GM18868 (cell line): ENCODE measurements around the gene RPH3AL.

ENCODE experiments used
- ATAC-seq: cut with Tn5 transposase; IDR thresholded peaks from one replicate; pipeline ENCODE4 v1.9.1; 2021; ENCODE audit warnings: mild to moderate bottlenecking, moderate library complexity; ENCODE audit not compliant: unreplicated experiment

The RPH3AL gene, protein sequence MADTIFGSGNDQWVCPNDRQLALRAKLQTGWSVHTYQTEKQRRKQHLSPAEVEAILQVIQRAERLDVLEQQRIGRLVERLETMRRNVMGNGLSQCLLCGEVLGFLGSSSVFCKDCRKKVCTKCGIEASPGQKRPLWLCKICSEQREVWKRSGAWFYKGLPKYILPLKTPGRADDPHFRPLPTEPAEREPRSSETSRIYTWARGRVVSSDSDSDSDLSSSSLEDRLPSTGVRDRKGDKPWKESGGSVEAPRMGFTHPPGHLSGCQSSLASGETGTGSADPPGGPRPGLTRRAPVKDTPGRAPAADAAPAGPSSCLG

DNA sequence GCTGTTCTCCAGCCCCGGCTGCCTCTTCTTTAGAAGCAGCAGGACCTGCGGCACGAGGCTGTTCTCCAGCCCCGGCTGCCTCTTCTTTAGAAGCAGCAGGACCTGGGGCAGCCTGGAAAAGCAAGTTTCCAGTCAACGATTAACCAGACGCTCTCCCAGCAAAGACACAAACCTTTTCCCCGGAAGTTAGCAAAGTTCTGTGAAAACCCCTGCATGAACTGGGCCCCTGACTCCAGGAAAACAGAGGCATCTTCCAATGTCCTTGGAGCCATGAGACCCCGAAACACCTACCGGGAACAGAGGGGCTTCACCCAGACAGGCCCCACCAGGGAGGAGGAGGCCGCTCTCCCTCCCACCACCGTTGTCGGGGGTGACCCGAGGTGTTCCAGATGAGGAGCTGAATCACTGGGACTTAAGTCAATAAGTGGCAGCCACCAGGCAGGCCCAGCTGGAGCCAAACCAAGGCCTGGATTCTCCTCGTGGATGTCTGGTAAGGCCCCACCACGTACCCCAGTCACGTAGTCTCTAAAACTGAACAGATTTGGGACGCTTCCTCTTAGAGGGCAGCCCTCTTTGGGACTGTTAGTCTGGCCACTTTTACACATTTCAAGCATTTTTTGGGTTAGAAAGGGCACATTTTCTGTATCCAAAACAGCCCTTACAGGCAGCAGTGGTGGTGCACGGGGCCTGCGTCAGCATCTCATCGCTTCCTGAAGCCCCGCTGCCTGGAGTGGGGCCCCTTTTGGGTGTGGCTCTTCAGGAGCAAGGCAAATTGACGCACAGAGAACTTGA, at the start of gene RPH3AL:
Gene RPH3AL, minus strand, starts transcription at position 387 of the 792 bp plus-strand sequence. CDS start 25,264 bp downstream, outside the sequence.
- no peak for ATAC-seq

DNA sequence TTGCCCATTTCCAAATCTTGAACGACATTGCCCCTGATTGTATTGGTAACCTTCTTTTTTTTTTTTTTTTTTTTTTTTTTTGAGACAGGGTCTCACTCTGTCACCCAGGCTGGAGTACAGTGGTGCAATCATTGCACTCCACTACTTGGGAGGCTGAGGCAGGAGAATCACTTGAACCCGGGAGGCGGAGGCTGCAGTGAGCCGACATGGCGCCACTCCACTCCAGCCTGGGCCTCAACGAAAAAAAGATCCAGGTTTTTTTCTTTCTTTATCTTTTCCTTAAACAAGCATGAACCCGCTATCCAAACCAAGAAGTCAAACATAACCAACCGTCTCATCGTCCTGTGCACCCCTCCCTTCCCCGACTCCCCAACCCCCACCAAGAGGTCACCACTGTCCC, 47.6 kb upstream of the RPH3AL start:
- ATAC-seq = no peak

DNA sequence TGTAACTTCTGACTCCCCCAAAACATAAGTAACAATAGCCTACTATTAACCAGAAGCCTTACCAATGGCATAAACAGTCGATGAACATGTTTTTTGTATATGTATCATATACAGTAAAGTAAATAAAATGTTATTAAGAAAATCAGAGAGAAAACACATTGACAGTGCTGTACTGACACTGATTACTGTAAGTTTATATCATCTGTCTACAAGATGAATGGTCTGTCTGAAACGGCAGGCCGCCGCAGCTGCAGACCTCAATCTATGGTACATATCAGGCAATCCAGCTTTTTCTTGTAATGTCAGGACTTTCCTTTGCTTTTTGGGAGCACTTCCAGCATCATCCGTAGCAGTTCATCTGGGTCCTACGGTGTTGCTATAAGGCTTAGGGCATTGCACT, 44.2 kb upstream of the RPH3AL start:
- ATAC-seq = no peak

DNA sequence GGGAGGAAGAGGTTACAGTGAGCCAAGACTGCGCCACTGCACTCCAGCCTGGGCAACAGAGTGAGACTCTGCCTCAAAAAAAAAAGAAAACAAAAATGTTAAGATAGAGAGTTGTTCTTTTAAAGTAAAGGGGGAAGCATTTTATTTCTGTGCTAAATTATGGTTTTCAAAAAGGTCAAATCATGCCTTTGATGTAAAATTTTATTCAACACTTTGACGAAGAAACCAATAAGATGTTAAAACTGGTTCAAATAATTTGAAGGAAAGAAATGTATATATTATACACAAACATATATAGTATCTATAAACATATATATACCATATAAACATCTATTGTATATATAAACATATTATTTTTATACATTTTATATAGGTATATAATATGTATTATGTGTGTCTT, 43.4 kb upstream of the RPH3AL start:
- no peak for ATAC-seq

DNA sequence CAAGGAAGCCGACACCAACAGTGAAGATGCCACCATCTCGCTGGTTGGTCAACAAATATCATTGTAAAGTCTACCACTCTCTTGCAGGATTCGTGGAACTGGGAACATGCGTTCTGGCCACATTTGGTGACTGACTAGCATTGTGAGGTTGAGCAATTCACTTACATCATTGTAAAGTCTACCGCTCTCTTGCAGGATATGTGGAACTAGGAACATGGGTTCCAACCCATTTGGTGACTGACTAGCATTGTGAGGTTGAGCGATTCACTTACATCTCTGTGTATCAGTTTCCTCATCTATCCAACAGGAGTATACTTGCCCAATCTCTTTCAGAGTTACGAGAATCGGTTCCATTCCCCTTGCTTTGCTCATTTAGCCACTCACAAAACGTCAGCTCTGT, 42.6 kb upstream of the RPH3AL start:
- ATAC-seq = no peak

DNA sequence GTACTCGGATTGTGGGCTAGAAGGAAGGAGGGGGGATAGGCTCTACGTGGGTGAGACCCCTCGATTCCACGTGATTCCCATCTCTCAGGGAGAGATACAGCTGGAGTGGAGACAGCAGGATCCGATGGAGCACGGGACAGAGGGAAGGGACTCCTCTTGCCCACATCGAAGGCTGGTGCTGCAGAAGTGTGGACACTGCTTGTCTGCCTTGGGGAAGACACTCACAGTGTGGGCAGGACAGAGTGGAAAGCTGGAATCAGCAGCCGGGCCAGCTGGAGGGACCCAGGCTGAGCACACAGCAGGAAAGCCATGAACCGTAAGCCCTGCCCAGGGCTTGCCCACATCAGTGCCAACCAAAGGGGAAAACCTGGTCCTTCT, 42.1 kb upstream of the RPH3AL start:
- no peak for ATAC-seq

DNA sequence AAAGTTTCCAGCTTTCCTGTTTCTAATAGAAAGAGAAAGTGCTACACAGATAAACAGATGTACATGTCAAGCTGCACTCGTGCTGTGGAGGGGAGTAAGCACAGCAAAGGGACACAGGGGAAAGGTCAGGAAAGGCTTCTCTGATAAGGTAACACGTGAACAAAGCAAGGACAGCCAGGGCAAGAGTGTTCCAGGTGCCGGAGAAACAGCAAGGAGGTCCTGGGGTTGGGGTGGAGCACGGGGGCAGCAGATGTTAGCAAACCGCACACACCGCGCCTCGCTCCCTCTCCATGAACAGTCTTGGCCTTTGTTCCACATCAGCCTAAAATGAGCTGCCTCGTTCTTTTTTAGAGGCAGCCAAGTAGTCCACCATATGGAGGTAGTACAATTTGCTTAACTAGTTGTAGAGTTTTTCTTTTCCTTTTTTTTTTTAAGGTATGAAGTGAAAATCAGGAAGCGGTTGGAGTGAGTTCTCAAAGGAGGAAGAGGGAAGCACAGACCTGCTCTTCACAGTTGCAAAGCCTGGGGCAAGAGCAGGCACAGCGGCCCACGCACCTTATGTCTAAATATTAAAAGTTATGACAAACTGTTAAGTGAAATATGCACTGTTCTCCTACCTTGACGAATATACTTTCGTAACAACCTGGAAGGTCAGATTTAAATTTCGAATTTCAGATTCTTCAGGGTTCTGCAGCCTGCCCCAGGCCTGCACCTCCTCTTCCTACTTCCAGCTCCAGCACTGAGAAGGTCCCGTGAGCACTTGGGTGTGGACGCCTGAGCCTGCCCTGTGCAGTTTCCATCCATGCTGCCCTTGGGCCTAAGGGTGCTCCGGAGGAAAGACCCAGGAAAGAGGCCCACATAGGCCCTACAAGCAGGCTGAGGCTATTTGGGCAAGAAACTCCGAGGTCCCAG, 41.5 kb upstream of the RPH3AL start:
- ATAC-seq = no peak

DNA sequence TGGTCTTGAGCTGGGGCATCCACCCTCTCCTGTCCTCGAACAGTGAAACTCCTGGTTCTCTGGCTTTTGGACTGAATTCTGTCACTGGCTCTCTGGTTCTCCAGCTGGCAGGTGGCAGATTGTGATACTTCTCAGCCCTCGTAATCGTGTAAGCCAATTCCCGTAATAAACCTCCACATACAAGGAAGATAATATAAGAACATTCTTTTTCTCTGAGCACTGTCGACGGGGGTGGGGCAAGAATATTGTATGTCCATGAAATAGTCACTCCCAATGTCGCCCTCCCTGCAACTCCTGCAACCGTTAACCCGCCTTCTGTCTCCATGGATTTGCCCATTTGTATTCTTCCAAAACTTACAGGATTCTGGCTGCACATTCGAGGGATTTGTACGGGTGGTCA, 39.2 kb upstream of the RPH3AL start:
- ATAC-seq = no peak

DNA sequence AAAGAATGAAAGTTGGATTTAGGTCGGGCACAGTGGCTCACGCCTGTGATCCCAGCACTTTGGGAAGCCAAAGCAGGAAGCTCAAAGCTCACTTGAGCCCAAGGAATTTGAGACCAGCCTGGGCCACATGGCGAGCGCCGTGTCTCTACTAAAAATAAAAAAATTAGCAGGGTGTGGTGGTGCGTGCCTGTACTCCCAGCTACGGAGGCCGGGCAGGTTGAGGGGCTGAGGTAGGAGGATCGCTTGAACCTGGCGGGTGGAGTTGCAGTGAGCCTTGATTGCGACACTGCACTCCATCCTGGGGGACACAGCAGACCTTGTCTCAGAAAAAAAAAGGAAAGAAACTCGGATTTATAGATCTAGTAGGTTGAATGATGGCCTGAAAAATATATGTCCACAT, 37.4 kb upstream of the RPH3AL start:
- no peak for ATAC-seq

DNA sequence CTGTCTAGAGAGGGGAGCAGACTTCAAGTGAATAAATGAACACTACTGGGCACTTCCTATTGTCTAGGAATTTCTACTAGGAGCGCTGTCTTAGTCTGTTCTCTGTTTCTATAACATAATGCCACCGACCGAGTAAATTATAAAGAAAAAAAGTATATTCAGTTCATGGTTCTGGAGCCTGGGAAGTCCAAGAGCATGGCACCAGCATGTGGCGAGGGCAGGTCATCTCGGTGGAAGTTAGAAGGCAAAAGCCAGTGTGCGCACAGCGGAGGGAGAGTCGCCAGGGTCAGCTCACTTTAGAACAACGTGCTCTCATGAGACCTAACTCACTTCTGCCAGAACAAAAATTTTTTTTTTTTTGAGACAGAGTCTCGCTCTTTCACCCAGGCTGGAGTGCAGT, 35.5 kb upstream of the RPH3AL start:
- no peak for ATAC-seq

DNA sequence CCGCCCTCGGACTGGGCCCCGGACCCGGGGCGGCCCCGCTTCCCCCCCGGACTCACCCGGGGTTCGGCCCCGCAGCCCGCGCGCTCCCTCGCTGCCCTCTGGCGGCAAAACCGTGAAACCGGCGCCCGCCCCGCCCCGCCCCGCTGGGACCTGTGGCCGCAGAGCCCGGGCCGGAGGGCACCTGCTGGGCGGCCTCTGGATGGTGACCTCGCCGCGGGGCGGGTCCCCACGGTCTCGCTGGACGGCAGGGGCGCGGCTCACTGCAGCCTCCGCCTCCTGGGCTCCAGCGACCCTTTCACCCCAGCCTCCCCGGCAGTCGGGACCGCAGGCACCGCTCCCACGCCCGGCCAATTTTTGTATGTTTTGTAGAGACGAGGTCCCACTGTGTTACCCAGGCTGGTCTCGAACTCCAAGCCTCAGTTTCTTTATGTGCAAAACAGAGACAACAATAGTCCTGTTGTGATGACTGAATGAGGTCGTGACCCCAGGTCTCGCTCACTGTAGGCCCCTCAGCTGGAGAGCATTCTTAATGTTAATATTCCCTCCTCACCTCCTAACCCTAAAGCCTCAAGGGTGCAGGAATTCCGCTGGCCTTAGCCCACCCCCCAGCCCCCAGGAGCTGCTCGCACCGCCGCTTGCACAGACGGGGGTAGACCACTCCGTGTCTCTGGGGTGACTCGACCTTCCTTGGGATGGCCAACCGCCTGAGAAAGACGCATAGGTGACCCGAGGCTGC, 33.7 kb upstream of the RPH3AL start:
- no peak for ATAC-seq

DNA sequence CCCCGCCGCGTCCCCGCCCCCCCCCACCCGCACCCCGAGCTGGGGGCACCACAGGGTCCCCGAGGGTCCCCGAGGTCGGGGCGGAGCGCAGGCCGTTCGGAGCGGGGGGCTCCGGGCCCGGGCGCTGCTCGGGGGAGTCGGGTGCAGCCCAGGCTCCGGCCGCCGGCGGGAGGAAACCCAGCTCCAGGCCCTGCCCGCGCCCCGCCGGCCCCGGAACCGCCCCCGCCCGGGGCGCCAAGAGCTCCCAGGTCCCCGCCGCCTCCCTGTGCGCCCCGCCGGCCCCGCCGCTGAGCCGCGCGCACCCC, 33.2 kb upstream of the RPH3AL start:
- ATAC-seq = no peak

DNA sequence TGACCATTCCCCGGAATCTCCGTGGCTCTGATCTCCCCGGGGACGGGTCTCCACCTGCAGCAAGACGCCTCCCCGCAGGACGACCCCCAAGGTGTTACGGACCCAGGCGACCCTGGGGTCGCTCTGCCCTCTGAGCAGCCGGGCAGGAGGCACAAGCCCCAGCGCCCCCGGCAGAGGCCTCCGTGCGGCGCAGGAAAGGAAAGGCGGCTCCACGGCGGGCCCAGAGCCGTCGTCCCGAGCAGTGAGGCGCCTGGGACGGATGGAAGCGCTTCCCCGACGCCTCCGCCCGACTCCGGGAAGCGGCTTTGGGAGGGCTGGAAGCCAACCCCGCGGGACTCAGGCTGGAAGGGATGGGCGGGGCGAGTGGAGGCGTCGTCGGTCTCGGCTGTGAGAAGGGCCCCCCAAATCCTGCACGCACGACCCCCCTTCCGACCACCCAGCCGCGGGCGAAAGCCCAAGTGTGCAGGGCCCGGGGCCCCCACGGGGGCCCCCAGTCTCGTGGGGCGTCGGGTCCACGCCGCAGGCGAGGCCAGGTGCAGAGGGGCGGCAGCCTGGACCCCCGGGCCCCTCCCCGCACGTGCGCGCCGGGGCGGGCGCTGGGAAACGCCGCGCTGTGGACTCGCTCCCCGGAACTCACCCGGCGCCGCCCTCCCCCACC, 32.7 kb upstream of the RPH3AL start:
- no peak for ATAC-seq

DNA sequence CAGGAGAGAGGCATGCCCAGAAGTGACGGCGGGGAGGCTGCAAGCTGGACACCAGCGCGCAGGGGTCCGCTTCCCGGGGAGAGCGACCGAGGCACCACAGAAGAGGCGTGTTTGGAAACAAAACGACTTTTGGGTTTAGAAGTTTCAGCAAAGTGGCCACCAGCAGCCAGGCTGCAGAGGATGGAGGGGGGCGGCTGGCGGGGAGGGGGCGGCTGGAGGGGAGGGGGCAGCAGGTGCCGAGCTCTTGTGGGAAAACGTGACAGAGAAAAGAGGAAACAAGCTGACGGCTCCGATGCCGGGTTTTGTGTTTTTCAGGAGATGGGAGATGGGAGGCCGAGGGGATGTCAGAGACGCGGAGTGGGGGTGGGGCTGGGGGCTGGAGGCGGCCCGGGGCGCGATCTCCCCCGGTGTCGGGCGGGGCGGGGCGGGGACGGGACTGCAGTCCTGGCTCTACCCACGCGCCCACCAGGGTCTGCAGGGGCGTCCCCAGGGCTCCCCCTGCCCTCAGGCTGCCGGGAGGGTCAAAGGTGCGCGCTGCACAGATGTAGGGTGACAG, 32.1 kb upstream of the RPH3AL start:
- no peak for ATAC-seq

DNA sequence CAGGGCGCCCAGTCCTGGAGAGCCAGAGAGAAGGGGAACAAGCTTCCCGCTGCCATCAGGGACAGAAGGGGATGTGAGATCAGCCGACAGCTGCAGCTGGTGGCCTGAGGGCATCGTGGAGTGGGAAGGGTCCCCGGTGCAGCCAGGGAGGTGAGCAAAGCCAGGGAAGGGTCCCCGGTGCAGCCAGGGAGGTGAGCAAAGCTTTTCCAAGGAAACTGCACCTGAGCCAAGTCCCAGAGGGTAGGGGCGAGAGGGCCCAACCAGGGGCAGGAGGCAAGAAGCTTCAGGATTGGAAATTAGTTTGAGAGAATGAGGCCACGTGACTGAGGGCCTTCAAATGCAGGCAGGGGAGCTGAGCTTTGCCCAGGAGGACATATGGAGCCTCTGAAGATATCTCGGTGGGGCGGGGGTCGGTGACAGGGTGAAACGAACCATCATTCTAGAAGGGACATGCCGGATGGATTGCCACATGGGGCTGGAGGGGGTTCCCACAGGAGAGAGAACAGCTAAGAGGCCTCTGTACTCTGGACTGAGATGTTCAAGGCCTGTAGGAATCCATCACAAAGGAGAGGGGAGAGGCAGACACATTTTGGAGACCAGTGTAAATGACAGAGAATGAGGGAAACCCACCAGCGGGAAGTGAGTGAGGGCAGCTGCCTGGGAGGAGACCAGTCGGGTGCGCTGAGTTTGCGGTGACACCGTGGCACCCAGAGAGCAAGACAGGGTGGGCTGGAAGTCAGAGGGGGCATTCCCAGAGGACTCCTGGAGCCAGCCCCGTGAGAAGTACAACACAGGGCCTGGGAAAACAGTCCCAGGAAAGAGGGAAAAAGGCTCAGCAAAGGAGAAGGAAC, 31.4 kb upstream of the RPH3AL start:
- no peak for ATAC-seq

DNA sequence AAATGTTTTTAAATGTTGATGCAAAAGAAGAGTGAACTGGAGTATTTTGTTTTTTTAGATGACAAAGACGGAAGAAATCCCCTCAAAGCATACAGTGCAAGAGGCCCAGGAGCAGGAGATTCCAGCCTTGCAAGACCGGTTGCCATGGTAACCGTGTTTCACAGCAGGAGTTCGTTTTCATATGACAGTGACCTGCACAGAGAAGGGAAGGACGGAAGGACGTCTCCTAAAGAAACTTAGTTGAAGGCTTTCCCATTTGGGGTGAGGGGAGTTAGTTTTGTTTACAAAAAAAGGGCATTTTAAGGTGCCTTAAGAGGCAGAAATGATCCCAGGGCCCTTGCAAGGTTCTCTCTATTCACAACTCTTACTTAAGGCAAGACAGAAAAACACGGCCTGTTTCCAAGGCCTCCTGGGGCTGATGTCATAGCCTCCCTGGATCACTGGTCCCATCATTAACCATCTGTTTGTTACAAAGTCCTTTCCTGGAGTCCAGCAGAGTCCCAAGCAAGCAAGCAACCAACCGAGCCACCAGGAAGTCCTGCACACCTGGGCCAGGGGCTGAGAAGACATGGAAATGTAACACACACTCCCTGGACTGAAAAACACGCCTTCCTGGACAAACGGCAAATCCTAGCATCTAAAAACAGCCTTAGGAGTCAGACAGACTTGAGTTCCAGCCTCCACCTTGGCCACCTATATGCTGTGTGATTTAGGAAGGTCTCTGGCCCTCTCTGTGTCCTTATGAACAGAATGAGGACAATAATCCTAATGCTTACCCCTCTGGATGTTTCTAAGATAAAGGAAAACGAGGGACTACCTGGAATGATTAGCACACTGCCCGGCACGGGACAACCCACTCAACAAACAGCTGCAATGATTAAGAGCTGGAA, 30.3 kb upstream of the RPH3AL start:
- no peak for ATAC-seq

DNA sequence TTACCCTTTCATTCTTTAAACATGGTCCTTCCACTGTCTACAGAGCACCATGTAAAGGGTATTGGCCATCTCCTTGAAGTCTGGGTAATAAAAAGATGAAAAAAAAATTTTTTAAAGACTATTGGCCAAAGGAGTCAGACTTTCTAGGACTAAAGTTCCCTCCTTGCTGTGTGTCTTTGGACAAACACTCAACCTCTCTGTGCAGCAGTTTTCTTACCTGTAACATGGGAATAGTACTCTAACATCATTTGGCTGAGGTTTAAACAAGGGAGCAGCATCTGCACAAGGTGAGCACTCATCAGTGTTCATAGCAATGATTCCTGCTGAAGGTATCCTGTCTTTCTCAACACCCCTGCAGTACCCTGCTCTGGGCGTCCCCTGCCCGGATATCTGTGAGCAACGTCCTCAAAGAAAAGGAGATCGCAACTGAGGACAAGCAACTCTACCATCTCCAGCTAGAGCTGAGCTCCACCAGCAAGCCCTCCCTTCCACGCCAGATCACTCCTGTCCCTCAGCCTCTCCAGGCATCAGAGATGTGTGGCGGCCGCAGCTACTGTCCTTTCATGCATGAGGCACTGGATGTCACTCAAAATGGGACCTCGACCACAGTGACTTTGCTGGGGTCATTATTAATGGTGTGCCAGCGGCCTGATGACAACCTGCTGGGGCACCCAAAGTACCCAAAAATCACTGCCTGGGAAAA, 29.5 kb upstream of the RPH3AL start:
- no peak for ATAC-seq

DNA sequence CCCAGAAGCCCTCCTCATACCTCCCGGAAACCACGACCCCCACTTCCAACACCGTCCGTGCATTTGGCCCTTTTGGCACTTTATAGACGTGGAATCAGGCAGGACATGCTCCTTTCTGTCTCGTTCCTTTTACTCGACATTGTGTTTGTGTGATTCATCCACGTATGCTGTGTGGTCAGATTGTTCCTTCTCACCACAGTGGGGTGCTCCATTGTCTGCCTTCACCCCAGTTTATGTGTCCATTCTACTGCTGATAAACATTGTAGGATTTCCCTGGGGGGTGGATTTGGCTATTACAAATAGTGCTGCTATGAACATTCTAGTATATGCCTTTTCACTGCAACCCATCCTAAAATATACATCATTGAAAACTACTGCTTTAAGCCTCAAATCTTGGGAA, 28.9 kb upstream of the RPH3AL start:
- ATAC-seq = no peak
